OCI-LY7 (cell line): ENCODE data around the gene TRIM56. TPM values are rescaled to one million over a fixed set of nuclear protein-coding genes. Genes with fewer than 3 reads are reported as not detected.
"Not testable (repeated sequence)": the region's sequence is repeated elsewhere in the genome, so short reads cannot be mapped to it uniquely, and the experiment has no call there.

Experiments used
- BruUV-seq: library from RNA; stranded (reverse); fragments of 400-500 nt; replicated peaks from 2 replicates; lab custom pipeline; 2021; lab: Mats Ljungman, UMichigan
- CTCF ChIA-PET: fragments of 300-600 bp; sonication (Branson Sonifier 250); formaldehyde crosslinking; loops from one replicate; lab custom pipeline; 2022; ENCODE audit warnings: antibody characterized with exemption; ENCODE audit not compliant: unreplicated experiment; lab: Charles Lee
- POLR2A ChIA-PET: fragments of 300-600 bp; sonication (Branson Sonifier 250); formaldehyde crosslinking; loops from one replicate; lab custom pipeline; 2022; ENCODE audit warnings: antibody characterized with exemption; lab: Charles Lee
- DNase-seq: peaks from one replicate; pipeline ENCODE4 v3.0.0-alpha.2; 2015; ENCODE audit warnings: low spot score
- H2AFZ ChIP-seq: fragments of 200-600 bp; sonication (generic), shearing (Covaris generic); 2 replicates; pipeline ENCODE4 v1.6.1; 2014; ENCODE audit warnings: mild to moderate bottlenecking, antibody characterized with exemption, low read length, moderate library complexity
- H3K27ac ChIP-seq: fragments of 200-600 bp; sonication (generic); 2 replicates; pipeline ENCODE4 v1.5.1; 2014; ENCODE audit warnings: mixed run types, low read depth, mild to moderate bottlenecking, moderate library complexity, low read length, inconsistent platforms; ENCODE audit not compliant: poor library complexity, severe bottlenecking
- H3K36me3 ChIP-seq: fragments of 200-600 bp; sonication (generic); 2 replicates; pipeline ENCODE4 v1.6.1; 2014; ENCODE audit warnings: mild to moderate bottlenecking, antibody characterized with exemption, low read length, moderate library complexity, mixed read lengths; ENCODE audit not compliant: insufficient read depth
- H3K4me1 ChIP-seq: fragments of 200-600 bp; sonication (generic); 2 replicates; pipeline ENCODE4 v1.5.1; 2014; ENCODE audit warnings: mild to moderate bottlenecking, low read length; ENCODE audit not compliant: insufficient read depth, poor library complexity, severe bottlenecking
- H3K4me2 ChIP-seq: fragments of 200-600 bp; sonication (generic); 2 replicates; pipeline ENCODE4 v1.6.1; 2014; ENCODE audit warnings: mild to moderate bottlenecking, low read length
- H3K4me3 ChIP-seq: fragments of 200-600 bp; sonication (generic); 2 replicates; pipeline ENCODE4 v1.5.1; 2014; ENCODE audit warnings: mild to moderate bottlenecking, low read depth, low read length; ENCODE audit not compliant: poor library complexity, severe bottlenecking
- H3K79me2 ChIP-seq: fragments of 200-600 bp; sonication (generic); 2 replicates; pipeline ENCODE4 v1.6.1; 2016; ENCODE audit warnings: low read depth, mild to moderate bottlenecking, low read length, moderate library complexity, mixed read lengths; ENCODE audit not compliant: insufficient read depth
- H3K9me2 ChIP-seq: fragments of 200-600 bp; sonication (generic); 2 replicates; pipeline ENCODE4 v1.6.1; 2016; ENCODE audit warnings: mild to moderate bottlenecking, low read length, mixed read lengths; ENCODE audit not compliant: insufficient read depth
- H3K9me3 ChIP-seq: fragments of 200-600 bp; sonication (generic); 2 replicates; pipeline ENCODE4 v1.6.1; 2014; ENCODE audit warnings: mild to moderate bottlenecking, mixed run types, low read length, mixed read lengths
- H4K20me1 ChIP-seq: fragments of 200-600 bp; sonication (generic); 2 replicates; pipeline ENCODE4 v1.6.1; 2014; ENCODE audit warnings: mild to moderate bottlenecking, antibody characterized with exemption, low read length, moderate library complexity, mixed read lengths; ENCODE audit not compliant: insufficient read depth
- CTCF ChIP-seq: fragments of 200-600 bp; sonication (generic); conservative IDR thresholded peaks from 2 replicates; pipeline ENCODE4 v1.5.1; 2014; ENCODE audit warnings: mild to moderate bottlenecking, antibody characterized with exemption, low read length, moderate library complexity, mixed read lengths
- EZH2phosphoT487 ChIP-seq: fragments of 200-600 bp; sonication (generic); IDR thresholded peaks from 2 replicates; pipeline ENCODE4 v1.6.1; 2018; ENCODE audit warnings: low read depth, borderline replicate concordance, mild to moderate bottlenecking, mixed run types, antibody characterized with exemption, low read length, moderate library complexity, mixed read lengths
- intact Hi-C: fragments of 100-400 bp; cut with micrococcal nuclease; formaldehyde crosslinking; loops from one replicate; pipeline ENCODE4 v1.10.0; 2022; ENCODE audit not compliant: unreplicated experiment
- total RNA-seq, 2 experiments: library from RNA; depleted of rRNA in 1 of 2; stranded (reverse); fragments of >200 nt in 1 of 2; shearing (Covaris generic) in 1 of 2; gene quantifications; 2 replicates each; pipeline ENCODE4 v1.2.3, GENCODE V29; 2014 to 2022

The TRIM56 gene
- total RNA-seq, 2 experiments from 2014 or later: 15.6 to 47.3 TPM

DNA sequence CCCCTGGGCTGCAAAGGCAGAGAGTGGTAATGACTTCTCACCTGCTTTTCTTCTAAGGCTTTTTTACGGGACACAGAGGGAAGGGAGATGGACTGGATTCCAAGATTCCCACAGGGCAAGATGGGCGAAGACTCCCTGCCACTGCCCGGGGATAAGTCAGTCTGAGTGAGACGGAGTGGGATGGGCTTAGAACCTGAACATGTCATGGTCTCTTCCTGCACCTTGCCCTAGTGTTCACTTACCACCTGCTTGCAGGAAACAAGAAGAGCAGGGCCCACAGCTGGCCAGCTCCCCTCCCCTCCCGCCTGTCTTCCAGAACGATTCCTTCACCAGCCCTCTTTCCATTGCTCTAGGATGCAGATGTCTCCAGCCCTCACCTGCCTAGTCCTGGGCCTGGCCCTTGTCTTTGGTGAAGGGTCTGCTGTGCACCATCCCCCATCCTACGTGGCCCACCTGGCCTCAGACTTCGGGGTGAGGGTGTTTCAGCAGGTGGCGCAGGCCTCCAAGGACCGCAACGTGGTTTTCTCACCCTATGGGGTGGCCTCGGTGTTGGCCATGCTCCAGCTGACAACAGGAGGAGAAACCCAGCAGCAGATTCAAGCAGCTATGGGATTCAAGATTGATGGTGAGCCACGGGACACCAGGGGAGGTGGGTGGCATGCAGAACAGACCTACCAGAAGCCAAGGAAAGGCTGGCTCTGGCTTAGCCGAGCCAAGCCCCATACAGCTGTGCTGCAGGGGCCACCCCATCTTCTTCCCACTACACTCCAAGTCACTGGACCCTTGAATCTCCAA is 43.0 kb downstream of the TRIM56 start:
- H3K36me3 ChIP-seq: no peaks in the 10 kb centered on the region
- H3K4me3 ChIP-seq: no peak overlapping the region
- no peaks in the 10 kb centered on the region for H3K9me3 ChIP-seq
- peaks cover 23% of the 10 kb centered on the region for H3K4me1 ChIP-seq
- ChIA-PET POLR2A (interaction anchor here (0.6 kb wide), 1 partner anchor 1915 kb away, joined by 5 read pairs; no protein-coding TSS in a partner anchor), CTCF (no interaction called here)
- H2AFZ ChIP-seq: no peak overlapping the region
- no peaks in the 10 kb centered on the region for H3K79me2 ChIP-seq
- no peak overlapping the region for H3K4me2 ChIP-seq
- intact Hi-C loops: no loop called here
- BruUV-seq: no TSS peak
- TF ChIP-seq EZH2phosphoT487 (no peak), CTCF (no peak)
- H4K20me1 ChIP-seq: no peaks in the 10 kb centered on the region
- DNase-seq: no peak
- H3K27ac ChIP-seq: no peak overlapping the region
- no peaks in the 10 kb centered on the region for H3K9me2 ChIP-seq

GRCh38 chr7:101129603-101130117 is 44.4 kb downstream of the TRIM56 start:
- Histone ChIP-seq H3K9me2 (no peaks in the 10 kb centered on the region), H3K79me2 (no peaks in the 10 kb centered on the region), H3K36me3 (no peaks in the 10 kb centered on the region), H3K9me3 (no peaks in the 10 kb centered on the region), H4K20me1 (no peaks in the 10 kb centered on the region), H3K4me3 (no peak overlapping the region), H3K27ac (no peak overlapping the region), H2AFZ (no peak overlapping the region), H3K4me2 (no peak overlapping the region), H3K4me1 (peaks cover 23% of the 10 kb centered on the region)
- BruUV-seq: no TSS peak
- intact Hi-C loops: no loop called here
- no peak for TF ChIP-seq CTCF
- TF ChIP-seq EZH2phosphoT487: no peak
- ChIA-PET POLR2A (interaction anchor here (0.7 kb wide), 1 partner anchor 927 kb away, joined by 3 read pairs; no protein-coding TSS in a partner anchor), CTCF (no interaction called here)
- no peak for DNase-seq

DNA sequence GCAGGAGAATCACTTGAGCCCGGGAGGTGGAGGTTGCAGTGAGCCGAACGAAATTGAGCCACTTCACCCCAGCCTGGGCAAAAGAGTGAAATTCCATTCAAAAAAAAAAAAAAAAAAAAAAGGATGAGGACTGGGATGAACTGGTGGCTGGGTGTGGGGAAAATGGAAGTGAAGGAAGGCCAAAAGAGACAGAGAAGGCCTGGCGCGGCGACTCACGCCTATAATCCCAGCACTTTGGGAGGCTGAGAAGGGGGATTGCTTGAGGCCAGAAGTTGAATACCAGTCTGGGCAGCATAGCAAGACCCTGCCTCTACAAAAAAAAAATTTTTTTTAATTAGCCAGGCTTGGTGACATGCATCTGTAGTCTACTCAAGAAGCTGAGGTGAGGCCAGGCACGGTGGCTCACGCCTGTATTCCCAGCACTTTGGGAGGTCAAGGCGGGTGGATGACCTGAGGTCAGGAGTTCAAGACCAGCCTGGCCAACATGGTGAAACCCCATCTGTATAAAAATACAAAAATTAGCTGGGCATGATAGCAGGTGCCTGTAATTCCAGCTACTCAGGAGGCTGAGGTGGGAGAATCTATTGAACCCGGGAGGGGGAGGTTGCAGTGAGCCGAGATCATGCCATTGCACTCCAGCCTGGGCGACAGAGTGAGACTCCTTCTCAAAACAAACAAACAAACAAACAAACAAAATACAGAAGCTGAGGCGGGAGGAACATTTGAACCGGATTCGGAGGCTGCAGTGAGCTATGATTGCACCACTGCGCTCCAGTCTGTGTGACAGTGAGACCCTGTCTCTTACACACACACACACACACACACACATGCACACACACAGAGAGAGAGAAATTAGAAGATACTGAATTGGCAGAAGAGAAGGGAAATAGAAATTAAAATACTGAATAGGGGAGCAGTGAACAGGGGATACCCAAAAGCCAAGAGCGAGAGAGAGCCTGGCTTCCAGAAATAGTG is 47.6 kb downstream of the TRIM56 start:
- H3K36me3 ChIP-seq, H3K9me2 ChIP-seq, H4K20me1 ChIP-seq, CTCF ChIA-PET, H3K27ac ChIP-seq, H3K9me3 ChIP-seq, H3K4me3 ChIP-seq, H3K4me2 ChIP-seq, intact Hi-C loops, H3K4me1 ChIP-seq, DNase-seq, H3K79me2 ChIP-seq, BruUV-seq, H2AFZ ChIP-seq: not testable (repeated sequence)
- POLR2A ChIA-PET: interaction anchor here (0.6 kb wide), 1 partner anchor 281 kb away, joined by 4 read pairs; no protein-coding TSS in a partner anchor
